Fibroblast of lung (primary cell): Measurements from ENCODE around the gene CACNA2D3. TPM values are rescaled to one million over a fixed set of nuclear protein-coding genes. Genes with fewer than 3 reads are reported as not detected.

Experiments used
- DNase-seq, 2 donors: peaks; one replicate each; pipeline versions ENCODE4 v3.0.0 to v3.0.0-alpha.2; 2010; ENCODE audit warnings: low read depth in 2 of 2
- H2AFZ ChIP-seq: 2 replicates; pipeline ENCODE4 v1.5.1; 2012; ENCODE audit warnings: low read length, control low read depth, inconsistent platforms
- H3K27ac ChIP-seq: 2 replicates; pipeline ENCODE4 v1.5.1; 2011; ENCODE audit warnings: low read length, control low read depth; ENCODE audit not compliant: insufficient read depth
- H3K27me3 ChIP-seq: 2 replicates; pipeline ENCODE4 v1.5.1; 2011; ENCODE audit warnings: mild to moderate bottlenecking, low read length; ENCODE audit not compliant: control insufficient read depth, insufficient read depth
- H3K36me3 ChIP-seq: 2 replicates; pipeline ENCODE4 v1.5.1; 2011; ENCODE audit warnings: low read length; ENCODE audit not compliant: control insufficient read depth, insufficient read depth
- H3K4me1 ChIP-seq: 2 replicates; pipeline ENCODE4 v1.5.1; 2011; ENCODE audit warnings: low read length; ENCODE audit not compliant: control insufficient read depth, insufficient read depth; ENCODE audit errors: extremely low read depth
- H3K4me2 ChIP-seq: 2 replicates; pipeline ENCODE4 v1.5.1; 2011; ENCODE audit warnings: low read length, control low read depth; ENCODE audit not compliant: insufficient read depth; ENCODE audit errors: extremely low read depth
- H3K4me3 ChIP-seq, 4 experiments: fragments of 200-600 bp in 1 of 4; sonication (generic) in 1 of 4; replicated peaks in 1 of 4; 2 replicates each; pipeline ENCODE4 v1.5.1; 2011 to 2016; ENCODE audit warnings: low read length in 4 of 4, low read depth in 3 of 4, mild to moderate bottlenecking in 3 of 4, control low read depth in 2 of 4, inconsistent platforms in 1 of 4, mixed read lengths in 1 of 4; ENCODE audit not compliant: insufficient read depth in 1 of 4; ENCODE audit errors: control extremely low read depth in 1 of 4
- H3K79me2 ChIP-seq: 2 replicates; pipeline ENCODE4 v1.5.1; 2012; ENCODE audit warnings: mild to moderate bottlenecking, low read length, inconsistent platforms; ENCODE audit not compliant: control insufficient read depth, insufficient read depth
- H3K9ac ChIP-seq: 2 replicates; pipeline ENCODE4 v1.5.1; 2011; ENCODE audit warnings: mild to moderate bottlenecking, low read length, control low read depth; ENCODE audit not compliant: insufficient read depth
- H3K9me3 ChIP-seq: 2 replicates; pipeline ENCODE4 v1.5.1; 2012; ENCODE audit warnings: low read depth, low read length; ENCODE audit not compliant: control insufficient read depth, insufficient read depth
- H4K20me1 ChIP-seq: 2 replicates; pipeline ENCODE4 v1.5.1; 2011; ENCODE audit warnings: low read length; ENCODE audit not compliant: control insufficient read depth, insufficient read depth; ENCODE audit errors: extremely low read depth
- EZH2 ChIP-seq: IDR thresholded peaks from 2 replicates; pipeline ENCODE4 v1.5.1; 2012; ENCODE audit warnings: low read length, control low read depth, mild to moderate bottlenecking; ENCODE audit errors: missing control alignments
- polyA plus RNA-seq, 2 donors: library from polyadenylated mRNA; depleted of rRNA in 1 of 2; stranded (reverse) in 1 of 2; unstranded in 1 of 2; fragments of >200 nt; gene quantifications; 2 replicates each; pipeline ENCODE4 v1.2.1, GENCODE V29; 2011 to 2012; ENCODE audit warnings: missing spikeins in 1 of 2
- total RNA-seq: library from RNA; depleted of rRNA; stranded (reverse); fragments of >200 nt; gene quantifications from 2 replicates; pipeline ENCODE4 v1.2.1, GENCODE V29; 2014
- TF ChIP-seq, protein P1 (sequence below), 2 donors: IDR thresholded peaks in 1 of 2; conservative IDR thresholded peaks in 1 of 2; 1 replicate in 1 of 2; 2 replicates in 1 of 2; pipeline ENCODE4 v1.5.1; 2011 to 2012; ENCODE audit warnings: low read length in 2 of 2, control low read depth in 1 of 2, inconsistent platforms in 1 of 2, low read depth in 1 of 2, mild to moderate bottlenecking in 1 of 2

CACNA2D3 gene
- total and polyA plus RNA-seq, 2 donors (not counting 1 experiment from before 2014, with no cell fraction given) = 1.8 to 11.5 TPM

DNA sequence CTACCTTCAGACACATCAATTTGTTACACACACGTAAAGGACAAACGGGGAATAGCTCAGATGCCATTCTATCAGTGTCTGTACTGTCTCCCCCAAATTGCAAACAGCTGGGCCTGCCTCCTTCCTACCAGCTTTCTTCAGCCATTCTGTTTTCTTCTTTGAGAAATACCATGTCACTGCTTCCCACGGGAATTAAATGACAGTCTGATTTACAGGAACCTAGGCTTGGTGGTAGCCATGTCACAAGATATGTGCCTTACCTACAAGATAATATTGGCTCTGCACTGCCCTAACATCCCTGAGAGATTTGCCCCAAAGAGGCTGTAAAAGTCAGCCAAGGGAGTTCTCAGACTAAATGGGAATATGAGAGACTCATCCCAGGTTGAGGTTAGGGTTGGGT, 497.2 kb downstream of the CACNA2D3 start:
- Histone ChIP-seq H3K4me2 (no peak overlapping the region), H3K9me3 (no peaks in the 10 kb centered on the region), H4K20me1 (no peaks in the 10 kb centered on the region), H3K27me3 (no peaks in the 10 kb centered on the region), H3K4me1 (no peaks in the 10 kb centered on the region), H3K4me3 (no peak overlapping the region), H3K9ac (no peak overlapping the region), H3K79me2 (no peaks in the 10 kb centered on the region), H2AFZ (no peak overlapping the region), H3K36me3 (no peaks in the 10 kb centered on the region), H3K27ac (no peak overlapping the region)
- no peak for DNase-seq
- no peak for TF ChIP-seq EZH2
- TF ChIP-seq, protein P1, sequence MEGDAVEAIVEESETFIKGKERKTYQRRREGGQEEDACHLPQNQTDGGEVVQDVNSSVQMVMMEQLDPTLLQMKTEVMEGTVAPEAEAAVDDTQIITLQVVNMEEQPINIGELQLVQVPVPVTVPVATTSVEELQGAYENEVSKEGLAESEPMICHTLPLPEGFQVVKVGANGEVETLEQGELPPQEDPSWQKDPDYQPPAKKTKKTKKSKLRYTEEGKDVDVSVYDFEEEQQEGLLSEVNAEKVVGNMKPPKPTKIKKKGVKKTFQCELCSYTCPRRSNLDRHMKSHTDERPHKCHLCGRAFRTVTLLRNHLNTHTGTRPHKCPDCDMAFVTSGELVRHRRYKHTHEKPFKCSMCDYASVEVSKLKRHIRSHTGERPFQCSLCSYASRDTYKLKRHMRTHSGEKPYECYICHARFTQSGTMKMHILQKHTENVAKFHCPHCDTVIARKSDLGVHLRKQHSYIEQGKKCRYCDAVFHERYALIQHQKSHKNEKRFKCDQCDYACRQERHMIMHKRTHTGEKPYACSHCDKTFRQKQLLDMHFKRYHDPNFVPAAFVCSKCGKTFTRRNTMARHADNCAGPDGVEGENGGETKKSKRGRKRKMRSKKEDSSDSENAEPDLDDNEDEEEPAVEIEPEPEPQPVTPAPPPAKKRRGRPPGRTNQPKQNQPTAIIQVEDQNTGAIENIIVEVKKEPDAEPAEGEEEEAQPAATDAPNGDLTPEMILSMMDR (conservative IDR thresholded peaks at IDR 0.05 in 1 of 2, IDR thresholded peaks at IDR 0.05 in 1 of 2; ENCODE audit: low read depth in 1 of 2, low read length in 2 of 2) = no peak

DNA sequence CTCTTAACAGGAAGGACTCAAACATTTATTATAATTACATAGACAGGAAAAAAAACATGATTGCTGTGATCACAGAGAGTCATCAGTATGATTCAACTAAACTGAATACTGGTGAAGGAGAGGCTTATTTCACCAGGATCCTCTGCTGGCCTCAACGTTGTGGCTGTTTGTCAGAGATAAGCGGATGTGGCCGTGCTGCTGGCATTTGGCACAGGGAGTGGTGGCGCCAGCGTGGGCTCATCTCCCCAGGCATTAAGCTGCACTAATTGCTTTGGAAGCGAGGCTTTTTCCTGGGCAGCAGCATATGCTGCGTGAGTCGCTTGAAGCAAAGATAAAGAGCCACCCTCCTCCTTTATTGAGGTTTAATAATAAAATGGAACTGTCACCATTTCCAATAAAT, 498.8 kb downstream of the CACNA2D3 start:
- H3K9me3 ChIP-seq = no peaks in the 10 kb centered on the region
- no peak overlapping the region for H3K4me3 ChIP-seq
- no peaks in the 10 kb centered on the region for H4K20me1 ChIP-seq
- H3K79me2 ChIP-seq = no peaks in the 10 kb centered on the region
- H3K4me1 ChIP-seq = no peaks in the 10 kb centered on the region
- H3K27me3 ChIP-seq = no peaks in the 10 kb centered on the region
- H3K4me2 ChIP-seq = no peak overlapping the region
- no peak for TF ChIP-seq EZH2
- TF ChIP-seq, protein P1 (conservative IDR thresholded peaks at IDR 0.05 in 1 of 2, IDR thresholded peaks at IDR 0.05 in 1 of 2; ENCODE audit: low read depth in 1 of 2, low read length in 2 of 2) = no peak
- no peak overlapping the region for H3K27ac ChIP-seq
- no peaks in the 10 kb centered on the region for H3K36me3 ChIP-seq
- peak in 1 of 2 donors; percentile 15 for DNase-seq
- no peak overlapping the region for H2AFZ ChIP-seq
- no peak overlapping the region for H3K9ac ChIP-seq

DNA sequence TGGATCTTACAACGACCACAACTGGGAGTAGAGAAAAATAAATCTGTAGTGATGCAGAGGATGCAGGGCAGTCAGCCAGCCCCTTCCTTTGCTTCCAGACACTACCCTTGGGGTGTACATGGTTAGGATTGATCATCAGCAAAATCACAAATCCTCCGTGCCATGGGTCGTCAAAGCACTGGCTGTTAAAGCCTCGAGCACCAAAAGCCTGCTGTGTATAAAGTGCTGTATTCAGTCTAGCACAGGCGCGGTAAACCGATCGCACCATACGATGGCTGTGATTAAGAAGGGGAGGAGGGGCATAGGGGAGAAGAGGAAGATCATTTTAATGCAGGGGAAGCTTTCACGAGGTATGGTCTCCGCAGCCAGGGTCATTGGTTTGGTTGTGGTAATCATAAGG, 500.3 kb downstream of the CACNA2D3 start:
- Histone ChIP-seq H3K79me2 (no peaks in the 10 kb centered on the region), H3K27ac (no peak overlapping the region), H4K20me1 (no peaks in the 10 kb centered on the region), H3K27me3 (no peaks in the 10 kb centered on the region), H3K4me1 (no peaks in the 10 kb centered on the region), H3K9me3 (no peaks in the 10 kb centered on the region), H3K9ac (no peak overlapping the region), H2AFZ (no peak overlapping the region), H3K36me3 (no peaks in the 10 kb centered on the region), H3K4me2 (no peak overlapping the region), H3K4me3 (no peak overlapping the region)
- no peak for TF ChIP-seq EZH2
- TF ChIP-seq, protein P1 (conservative IDR thresholded peaks at IDR 0.05 in 1 of 2, IDR thresholded peaks at IDR 0.05 in 1 of 2; ENCODE audit: low read depth in 1 of 2, low read length in 2 of 2) = no peak
- no peak for DNase-seq
